Central memory CD8-positive, alpha-beta T cell (primary cell): ENCODE measurements around the gene FOXO3.

ENCODE experiments used
- ATAC-seq: fragments of 150-1000 bp; cut with Tn5 transposase; replicated peaks from 2 replicates; pipeline ENCODE4 v1.10.0; 2022; ENCODE audit warnings: mild to moderate bottlenecking, moderate FRiP score, moderate number of reproducible peaks; ENCODE audit not compliant: poor library complexity, severe bottlenecking; ENCODE audit errors: extremely low read depth
- DNase-seq, 2 donors: peaks; one replicate each; pipeline ENCODE4 v3.0.0; 2021; ENCODE audit warnings: low spot score in 2 of 2
- H3K27ac Mint-ChIP-seq: one replicate; pipeline ENCODE4 v1.8.0; 2022; ENCODE audit warnings: low read depth, mild to moderate bottlenecking, moderate library complexity, mixed read lengths
- H3K27me3 Mint-ChIP-seq: one replicate; pipeline ENCODE4 v1.8.0; 2022; ENCODE audit warnings: mixed read lengths
- H3K36me3 Mint-ChIP-seq: one replicate; pipeline ENCODE4 v1.8.0; 2022; ENCODE audit warnings: mild to moderate bottlenecking, moderate library complexity, mixed read lengths; ENCODE audit not compliant: insufficient read depth
- H3K4me1 Mint-ChIP-seq: one replicate; pipeline ENCODE4 v1.8.0; 2022; ENCODE audit warnings: mixed read lengths
- H3K4me3 Mint-ChIP-seq: one replicate; pipeline ENCODE4 v1.8.0; 2022; ENCODE audit warnings: mild to moderate bottlenecking, moderate library complexity, mixed read lengths
- H3K9me3 Mint-ChIP-seq: one replicate; pipeline ENCODE4 v1.8.0; 2022; ENCODE audit warnings: mixed read lengths

The FOXO3 gene

GRCh38 chr6:108716801-108717791 is 156.4 kb downstream of the FOXO3 start:
- H3K27me3 Mint-ChIP-seq = no peaks in the 10 kb centered on the region
- no peaks in the 10 kb centered on the region for H3K36me3 Mint-ChIP-seq
- H3K4me3 Mint-ChIP-seq = no peak overlapping the region
- DNase-seq = no peak
- peaks cover 22% of the 10 kb centered on the region for H3K4me1 Mint-ChIP-seq
- no peaks in the 10 kb centered on the region for H3K9me3 Mint-ChIP-seq
- H3K27ac Mint-ChIP-seq = no peak overlapping the region
- ATAC-seq = no peak

GRCh38 chr6:108719477-108719876 is 158.8 kb downstream of the FOXO3 start:
- DNase-seq (no peak), ATAC-seq (no peak)
- H3K4me1 Mint-ChIP-seq = peaks cover 11% of the 10 kb centered on the region
- H3K4me3 Mint-ChIP-seq = no peak overlapping the region
- no peak overlapping the region for H3K27ac Mint-ChIP-seq
- peaks cover 5% of the 10 kb centered on the region for H3K9me3 Mint-ChIP-seq
- no peaks in the 10 kb centered on the region for H3K36me3 Mint-ChIP-seq
- H3K27me3 Mint-ChIP-seq = peaks cover 6% of the 10 kb centered on the region

GRCh38 chr6:108720827-108721226 is 160.1 kb downstream of the FOXO3 start:
- ATAC-seq = no peak
- Mint-ChIP-seq H3K27ac (no peak overlapping the region), H3K36me3 (no peaks in the 10 kb centered on the region)

GRCh38 chr6:108721286-108721685 is 160.6 kb downstream of the FOXO3 start:
- Mint-ChIP-seq H3K36me3 (no peaks in the 10 kb centered on the region), H3K4me3 (no peak overlapping the region), H3K27me3 (peaks cover 6% of the 10 kb centered on the region), H3K4me1 (no peaks in the 10 kb centered on the region), H3K9me3 (peaks cover 5% of the 10 kb centered on the region), H3K27ac (no peak overlapping the region)
- ATAC-seq (no peak), DNase-seq (no peak)

More at GRCh38 chr6:108720827-108721226, 160.1 kb downstream of the FOXO3 start:
- Mint-ChIP-seq H3K4me1 (no peaks in the 10 kb centered on the region), H3K9me3 (peaks cover 5% of the 10 kb centered on the region), H3K4me3 (no peak overlapping the region), H3K27me3 (peaks cover 6% of the 10 kb centered on the region)
- no peak for DNase-seq

GRCh38 chr6:108723594-108723993 is 162.9 kb downstream of the FOXO3 start:
- Mint-ChIP-seq H3K4me1 (no peaks in the 10 kb centered on the region), H3K36me3 (no peaks in the 10 kb centered on the region), H3K27me3 (peaks cover 6% of the 10 kb centered on the region), H3K9me3 (peaks cover 5% of the 10 kb centered on the region), H3K4me3 (no peak overlapping the region), H3K27ac (no peak overlapping the region)
- ATAC-seq = no peak
- no peak for DNase-seq

- no peaks in the 10 kb centered on the region for H3K4me1 Mint-ChIP-seq
- no peaks in the 10 kb centered on the region for H3K36me3 Mint-ChIP-seq
- no peak overlapping the region for H3K4me3 Mint-ChIP-seq
- DNase-seq (no peak), ATAC-seq (no peak)
- peaks cover 12% of the 10 kb centered on the region for H3K27me3 Mint-ChIP-seq
- H3K9me3 Mint-ChIP-seq = peaks cover 5% of the 10 kb centered on the region
- no peak overlapping the region for H3K27ac Mint-ChIP-seq
Measured at GRCh38 chr6:108726726-108727339, 166.1 kb downstream of the FOXO3 start.

- peaks cover 10% of the 10 kb centered on the region for H3K27me3 Mint-ChIP-seq
- no peaks in the 10 kb centered on the region for H3K4me1 Mint-ChIP-seq
- H3K27ac Mint-ChIP-seq = no peak overlapping the region
- H3K4me3 Mint-ChIP-seq = no peak overlapping the region
- H3K36me3 Mint-ChIP-seq = no peaks in the 10 kb centered on the region
- ATAC-seq (no peak), DNase-seq (no peak)
- peaks cover 5% of the 10 kb centered on the region for H3K9me3 Mint-ChIP-seq
Measured at GRCh38 chr6:108727966-108728730, 167.4 kb downstream of the FOXO3 start.

- no peak overlapping the region for H3K4me3 Mint-ChIP-seq
- no peak for ATAC-seq
Measured at GRCh38 chr6:108728826-108729225, 168.1 kb downstream of the FOXO3 start.

GRCh38 chr6:108730635-108731515 is 170.2 kb downstream of the FOXO3 start:
- no peaks in the 10 kb centered on the region for H3K4me1 Mint-ChIP-seq
- no peaks in the 10 kb centered on the region for H3K36me3 Mint-ChIP-seq
- no peak for ATAC-seq
- DNase-seq = no peak
- H3K27ac Mint-ChIP-seq = no peak overlapping the region
- peaks cover 6% of the 10 kb centered on the region for H3K27me3 Mint-ChIP-seq
- no peaks in the 10 kb centered on the region for H3K9me3 Mint-ChIP-seq
- no peak overlapping the region for H3K4me3 Mint-ChIP-seq

More at GRCh38 chr6:108728826-108729225, 168.1 kb downstream of the FOXO3 start:
- Mint-ChIP-seq H3K9me3 (no peaks in the 10 kb centered on the region), H3K4me1 (no peaks in the 10 kb centered on the region), H3K27ac (no peak overlapping the region), H3K36me3 (no peaks in the 10 kb centered on the region), H3K27me3 (peaks cover 6% of the 10 kb centered on the region)
- DNase-seq = no peak

GRCh38 chr6:108732091-108732870 is 171.6 kb downstream of the FOXO3 start:
- H3K9me3 Mint-ChIP-seq = no peaks in the 10 kb centered on the region
- H3K4me3 Mint-ChIP-seq = no peak overlapping the region
- no peaks in the 10 kb centered on the region for H3K4me1 Mint-ChIP-seq
- DNase-seq (no peak), ATAC-seq (no peak)
- H3K36me3 Mint-ChIP-seq = no peaks in the 10 kb centered on the region
- H3K27me3 Mint-ChIP-seq = peaks cover 6% of the 10 kb centered on the region
- H3K27ac Mint-ChIP-seq = no peak overlapping the region

GRCh38 chr6:108733051-108733450 is 172.3 kb downstream of the FOXO3 start:
- Mint-ChIP-seq H3K36me3 (no peaks in the 10 kb centered on the region), H3K9me3 (no peaks in the 10 kb centered on the region), H3K27ac (no peak overlapping the region), H3K4me1 (no peaks in the 10 kb centered on the region), H3K27me3 (peaks cover 8% of the 10 kb centered on the region), H3K4me3 (no peak overlapping the region)
- DNase-seq (no peak), ATAC-seq (no peak)
